Muscle of leg (tissue), 11 donors: Measurements from ENCODE around the gene SEZ6L. TPM values are rescaled to one million over a fixed set of nuclear protein-coding genes. Genes with fewer than 3 reads are reported as not detected.

Experiments used
- DNase-seq: peaks from one replicate; pipeline ENCODE4 v3.0.0; 2013
- H3K27ac ChIP-seq: one replicate; pipeline ENCODE4 v1.5.1; 2013; ENCODE audit warnings: mild to moderate bottlenecking, low read length, control low read depth
- H3K27me3 ChIP-seq: one replicate; pipeline ENCODE4 v1.6.1; 2013; ENCODE audit warnings: low read length; ENCODE audit not compliant: control insufficient read depth, insufficient read depth
- H3K36me3 ChIP-seq: one replicate; pipeline ENCODE4 v1.6.1; 2013; ENCODE audit warnings: low read length; ENCODE audit not compliant: control insufficient read depth, insufficient read depth
- H3K4me1 ChIP-seq: one replicate; pipeline ENCODE4 v1.6.1; 2013; ENCODE audit warnings: low read length; ENCODE audit not compliant: control insufficient read depth, insufficient read depth
- H3K4me3 ChIP-seq: one replicate; pipeline ENCODE4 v1.5.1; 2013; ENCODE audit warnings: low read length, control low read depth
- H3K9me3 ChIP-seq: replicated peaks from 2 replicates; pipeline ENCODE4 v1.6.1; 2013; ENCODE audit warnings: low read depth, low read length; ENCODE audit not compliant: control insufficient read depth
- WGBS: methylation state at CpG from one replicate; pipeline ENCODE4 v1.1.5; 2013; ENCODE audit warnings: missing lambda C conversion rate; ENCODE audit not compliant: insufficient coverage; 5-methylcytosine and 5-hydroxymethylcytosine counted together
- polyA plus RNA-seq, 8 donors: library from polyadenylated mRNA; unstranded; fragments of 120-200 nt; gene quantifications; one replicate each; pipeline versions ENCODE4 v1.2.1 to v1.2.3, GENCODE V29; 2013; ENCODE audit warnings: inconsistent platforms in 1 of 8, low replicate concordance in 1 of 8; ENCODE audit not compliant: insufficient read length in 8 of 8, insufficient read depth in 1 of 8
- total RNA-seq: library from RNA; stranded (reverse); fragments of 120-200 nt; gene quantifications from one replicate; pipeline ENCODE4 v1.2.4, GENCODE V29; 2013

SEZ6L gene
- total and polyA plus RNA-seq, 9 donors = 0.17 to 0.86 (median 0.37) TPM

DNA sequence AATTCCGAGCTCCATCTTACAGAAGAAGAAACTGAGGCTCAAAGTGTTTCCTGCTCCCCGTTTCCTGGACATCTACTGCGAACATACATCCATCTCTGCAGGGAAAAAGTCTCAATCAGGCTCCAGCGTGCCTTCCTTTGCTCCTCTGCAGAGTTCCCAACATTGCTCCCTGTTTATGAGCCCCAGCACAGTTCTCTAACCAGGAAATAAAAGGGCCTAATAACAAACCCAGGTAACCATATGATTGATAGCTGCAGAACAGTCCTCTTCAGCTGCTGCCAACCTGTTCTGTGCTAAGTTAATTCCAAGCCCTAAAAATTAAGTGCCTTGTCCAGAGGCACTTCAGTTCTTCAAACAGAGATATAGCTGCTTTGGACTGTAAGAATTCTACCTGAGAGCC lies 154.9 kb downstream of the SEZ6L start:
- peaks cover 6% of the 10 kb centered on the region for H3K4me1 ChIP-seq
- no peak for DNase-seq
- no peak overlapping the region for H3K27ac ChIP-seq
- H3K36me3 ChIP-seq = no peaks in the 10 kb centered on the region
- no peaks in the 10 kb centered on the region for H3K9me3 ChIP-seq
- peaks cover 10% of the 10 kb centered on the region for H3K27me3 ChIP-seq
- 52% methylated on average over 3 of the region's 4 CpGs for WGBS
- no peak overlapping the region for H3K4me3 ChIP-seq

DNA sequence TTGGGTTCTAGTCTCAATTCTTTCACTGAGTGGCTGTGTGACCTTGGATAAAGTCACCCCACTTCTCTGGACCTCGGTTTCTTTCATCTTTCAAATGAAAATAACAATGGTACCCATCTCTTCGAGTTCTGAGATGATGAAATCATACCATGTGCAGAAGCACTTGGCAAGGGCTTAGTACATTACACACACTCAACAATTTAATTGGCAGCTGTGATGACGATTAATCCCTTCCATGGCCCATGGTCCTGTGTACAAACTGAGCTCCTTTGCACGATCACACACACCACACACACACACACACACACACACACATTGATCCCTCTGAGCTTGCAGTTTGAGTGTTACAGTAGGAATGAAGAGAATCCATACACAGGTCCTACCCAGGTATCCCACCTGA lies 156.4 kb downstream of the SEZ6L start:
- WGBS = 61% methylated on average over 3 of the region's 4 CpGs
- Histone ChIP-seq H3K4me3 (no peak overlapping the region), H3K4me1 (peaks cover 6% of the 10 kb centered on the region), H3K27ac (no peak overlapping the region), H3K9me3 (no peaks in the 10 kb centered on the region), H3K36me3 (no peaks in the 10 kb centered on the region), H3K27me3 (peaks cover 10% of the 10 kb centered on the region)
- no peak for DNase-seq

DNA sequence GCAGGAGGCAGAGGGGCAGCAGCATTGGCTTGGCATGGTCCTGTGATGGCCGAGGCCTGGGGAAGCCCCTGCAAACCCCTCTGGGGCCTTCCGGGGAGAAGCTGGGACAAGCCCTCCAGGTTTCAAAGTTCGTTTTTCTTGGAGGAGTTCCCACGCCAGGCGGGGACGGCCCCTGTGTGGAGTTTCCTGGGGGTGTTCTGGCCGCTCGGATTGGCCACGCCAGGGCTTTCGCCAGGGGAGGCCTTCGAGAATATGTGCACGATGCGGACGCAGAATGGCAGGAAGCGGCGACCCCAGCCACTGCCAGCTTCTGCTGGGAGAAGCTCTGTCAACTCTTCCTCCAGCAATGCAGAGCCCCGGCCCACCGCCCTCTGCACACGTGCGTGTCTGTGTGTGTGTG lies 157.5 kb downstream of the SEZ6L start:
- H3K27ac ChIP-seq = no peak overlapping the region

DNA sequence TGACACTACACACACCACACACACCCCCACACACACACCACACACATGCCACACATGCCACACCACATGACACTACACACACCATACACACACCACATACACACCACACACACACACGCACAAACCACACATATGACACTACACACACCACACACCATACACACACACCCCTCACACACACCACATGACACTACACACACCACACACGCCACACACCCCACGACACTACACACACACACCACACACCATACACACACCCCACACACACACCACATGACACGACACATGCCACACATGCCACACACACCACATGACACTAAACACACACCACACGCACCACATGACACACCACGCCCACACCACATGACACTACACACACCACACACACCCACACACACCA lies 158.0 kb downstream of the SEZ6L start:
- no peaks in the 10 kb centered on the region for H3K9me3 ChIP-seq
- 73% methylated on average over 6 of the region's 6 CpGs for WGBS
- no peak overlapping the region for H3K4me3 ChIP-seq
- no peaks in the 10 kb centered on the region for H3K4me1 ChIP-seq
- H3K27ac ChIP-seq = no peak overlapping the region
- DNase-seq = no peak
- H3K27me3 ChIP-seq = peaks cover 10% of the 10 kb centered on the region
- no peaks in the 10 kb centered on the region for H3K36me3 ChIP-seq

More for the DNA sequence above, 157.5 kb downstream of the SEZ6L start:
- Histone ChIP-seq H3K4me1 (no peaks in the 10 kb centered on the region), H3K36me3 (no peaks in the 10 kb centered on the region), H3K9me3 (no peaks in the 10 kb centered on the region), H3K4me3 (no peak overlapping the region), H3K27me3 (peaks cover 10% of the 10 kb centered on the region)
- DNase-seq = no peak
- WGBS = 66% methylated on average over 13 of the region's 20 CpGs

DNA sequence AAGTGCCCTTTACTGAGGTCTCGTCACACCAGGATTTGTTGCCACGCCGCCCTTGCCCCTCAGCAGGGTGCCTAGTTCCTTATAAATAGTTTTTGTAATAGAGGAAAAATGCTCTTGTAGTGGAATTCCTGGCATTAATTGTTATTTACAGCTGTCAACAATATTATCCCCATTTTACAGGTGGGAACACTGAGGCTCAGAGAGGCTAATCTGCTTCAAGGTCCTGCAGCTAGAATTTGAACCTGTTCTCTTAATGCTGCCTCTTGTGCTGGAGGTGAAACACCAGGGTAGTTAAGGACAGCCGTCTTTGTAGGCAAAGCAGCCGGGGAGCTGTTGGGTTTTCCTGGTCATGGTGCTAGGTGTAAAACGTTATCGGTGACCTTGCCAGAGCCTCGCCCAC lies 159.0 kb downstream of the SEZ6L start:
- no peaks in the 10 kb centered on the region for H3K36me3 ChIP-seq
- H3K4me3 ChIP-seq = no peak overlapping the region
- DNase-seq = no peak
- no peaks in the 10 kb centered on the region for H3K4me1 ChIP-seq
- no peak overlapping the region for H3K27ac ChIP-seq
- WGBS = 72% methylated on average over 6 of the region's 8 CpGs
- H3K9me3 ChIP-seq = no peaks in the 10 kb centered on the region
- peaks cover 7% of the 10 kb centered on the region for H3K27me3 ChIP-seq

DNA sequence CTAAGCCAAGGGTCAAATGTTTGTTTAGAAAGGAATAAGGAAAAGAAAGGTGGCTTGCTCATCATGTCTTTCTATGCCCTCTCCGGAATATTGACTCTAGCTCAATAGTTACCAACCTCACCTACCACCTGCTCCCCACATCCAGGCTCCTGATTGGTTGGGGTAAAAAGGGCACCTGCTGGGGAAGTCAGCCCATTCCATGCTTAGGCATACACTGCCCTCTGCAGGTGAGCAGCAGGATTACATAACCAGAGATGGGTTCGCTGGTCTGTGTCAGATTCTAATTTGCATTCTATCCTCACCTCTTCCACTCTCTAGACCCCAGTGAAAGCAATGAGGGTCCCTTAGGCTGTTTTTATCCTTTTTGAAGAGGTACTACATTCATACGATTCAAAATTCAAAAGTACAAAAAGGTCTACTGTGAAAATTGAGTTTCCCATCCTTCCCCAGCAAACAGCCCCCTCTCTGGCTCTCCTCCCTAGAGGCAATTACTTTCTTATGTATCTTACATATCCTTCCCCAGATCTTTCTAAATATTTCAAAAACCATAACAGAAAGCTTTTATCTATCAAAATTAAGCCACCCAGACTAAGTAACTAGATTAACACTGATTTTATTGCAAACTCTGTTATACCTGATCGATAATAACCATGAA lies 161.8 kb downstream of the SEZ6L start:
- WGBS = 0% methylated on average over 1 of the region's 4 CpGs
- no peak overlapping the region for H3K27ac ChIP-seq
- H3K9me3 ChIP-seq = no peaks in the 10 kb centered on the region
- peaks cover 14% of the 10 kb centered on the region for H3K27me3 ChIP-seq
- H3K4me1 ChIP-seq = no peaks in the 10 kb centered on the region
- peak; percentile 19 for DNase-seq
- H3K4me3 ChIP-seq = no peak overlapping the region
- H3K36me3 ChIP-seq = no peaks in the 10 kb centered on the region

DNA sequence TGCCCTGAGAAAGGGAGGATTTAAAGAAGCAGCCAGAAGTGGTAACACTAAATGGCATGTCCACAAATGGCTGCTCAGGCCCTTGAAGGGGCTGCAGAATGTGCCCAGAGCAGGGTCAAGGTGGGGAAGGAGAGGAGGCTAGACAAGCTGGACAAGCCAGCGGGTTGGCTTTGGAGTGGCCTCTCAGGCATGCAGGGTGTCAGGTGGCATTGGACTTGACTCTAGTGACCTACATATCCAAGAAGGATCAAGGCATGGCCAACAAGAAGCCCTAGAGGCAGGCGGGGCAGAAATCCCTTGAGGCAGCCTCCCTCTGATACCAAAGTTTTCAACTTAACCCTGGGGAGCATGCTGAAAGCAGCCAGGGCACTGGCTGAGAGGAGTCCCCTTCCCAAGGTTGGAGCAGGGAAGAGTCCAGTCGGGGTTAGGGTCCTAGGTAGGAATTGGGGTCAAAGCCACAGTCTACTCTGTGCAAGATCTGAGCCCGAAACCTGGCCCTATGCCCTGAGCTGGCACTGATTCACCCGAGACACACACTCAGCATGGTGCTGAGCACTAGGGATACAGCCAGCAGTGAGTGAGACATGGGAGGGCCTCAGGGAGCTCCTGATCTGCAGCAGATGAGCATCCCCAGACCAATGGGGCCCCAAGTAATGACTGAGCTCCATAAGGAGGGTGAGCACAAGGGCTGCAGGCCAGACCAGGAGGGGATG lies 164.0 kb downstream of the SEZ6L start:
- no peaks in the 10 kb centered on the region for H3K36me3 ChIP-seq
- peaks cover 14% of the 10 kb centered on the region for H3K27me3 ChIP-seq
- H3K4me3 ChIP-seq = no peak overlapping the region
- H3K27ac ChIP-seq = no peak overlapping the region
- H3K9me3 ChIP-seq = no peaks in the 10 kb centered on the region
- H3K4me1 ChIP-seq = no peaks in the 10 kb centered on the region
- DNase-seq = no peak
- WGBS = 73% methylated on average over 5 of the region's 5 CpGs

DNA sequence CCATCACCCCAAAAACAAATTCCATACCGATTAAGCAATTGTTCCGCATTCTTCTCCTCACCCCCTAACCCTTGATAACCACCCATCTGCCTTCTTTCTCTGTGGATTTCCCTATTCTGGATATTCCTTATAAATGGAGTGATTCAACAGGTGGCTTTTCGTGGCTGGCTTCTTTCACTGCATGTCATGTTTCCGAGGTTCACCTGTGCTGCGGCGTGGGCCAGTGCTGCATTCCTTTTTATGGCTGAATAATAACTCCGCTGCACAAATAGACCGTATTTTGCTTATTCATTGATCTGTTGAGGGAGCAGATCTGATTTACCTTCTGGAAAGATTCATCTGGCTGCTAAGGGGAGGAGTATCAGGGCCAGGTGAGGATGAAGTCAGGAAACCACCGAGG lies 165.0 kb downstream of the SEZ6L start:
- no peak overlapping the region for H3K4me3 ChIP-seq
- no peaks in the 10 kb centered on the region for H3K4me1 ChIP-seq
- H3K36me3 ChIP-seq = no peaks in the 10 kb centered on the region
- DNase-seq = no peak
- H3K27ac ChIP-seq = no peak overlapping the region
- WGBS = 44% methylated on average over 1 of the region's 9 CpGs
- H3K27me3 ChIP-seq = peaks cover 11% of the 10 kb centered on the region
- no peaks in the 10 kb centered on the region for H3K9me3 ChIP-seq

DNA sequence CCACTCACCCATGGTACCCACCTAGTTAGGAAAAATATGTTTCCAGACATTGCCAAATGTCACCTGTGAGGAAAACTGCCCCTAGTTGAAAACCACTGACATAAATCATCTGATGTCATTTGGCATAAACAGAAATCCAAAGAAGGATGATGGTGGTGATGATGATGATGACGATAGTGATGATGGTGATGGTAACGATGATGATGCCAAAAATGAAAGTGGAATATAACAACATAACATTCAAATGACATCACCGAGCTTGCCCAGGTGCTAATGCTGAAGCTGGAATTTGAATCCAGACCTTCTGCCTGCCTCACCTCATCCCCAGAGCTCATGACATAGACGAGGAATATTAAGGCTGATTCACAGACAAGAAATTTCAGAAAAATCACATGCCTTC lies 167.5 kb downstream of the SEZ6L start:
- H3K27ac ChIP-seq = no peak overlapping the region
- no peaks in the 10 kb centered on the region for H3K4me1 ChIP-seq
- H3K27me3 ChIP-seq = peaks cover 11% of the 10 kb centered on the region
- H3K36me3 ChIP-seq = no peaks in the 10 kb centered on the region
- no CpG with 5 or more reads among the region's 4 CpGs for WGBS
- DNase-seq = no peak
- H3K9me3 ChIP-seq = no peaks in the 10 kb centered on the region
- no peak overlapping the region for H3K4me3 ChIP-seq

DNA sequence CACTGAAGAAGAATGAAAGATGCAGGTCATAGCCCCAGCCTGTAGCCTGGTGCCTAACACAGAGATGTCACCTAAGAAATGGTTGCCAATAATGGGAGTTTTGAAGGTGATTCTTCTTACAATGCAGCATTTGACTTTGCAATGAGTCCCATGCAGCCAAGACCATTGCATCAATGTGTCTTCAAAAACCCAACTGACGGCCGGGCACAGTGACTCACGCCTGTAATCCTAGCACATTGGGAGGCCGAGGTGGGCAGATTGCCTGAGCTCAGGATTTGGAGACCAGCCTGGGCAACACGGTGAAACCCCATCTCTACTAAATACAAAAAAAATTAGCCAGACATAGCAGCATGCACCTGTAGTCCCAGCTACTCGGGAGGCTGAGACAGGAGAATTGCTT lies 170.5 kb downstream of the SEZ6L start:
- Histone ChIP-seq H3K36me3 (no peaks in the 10 kb centered on the region), H3K4me1 (no peaks in the 10 kb centered on the region), H3K27me3 (peaks cover 1% of the 10 kb centered on the region), H3K9me3 (no peaks in the 10 kb centered on the region), H3K4me3 (no peak overlapping the region), H3K27ac (no peak overlapping the region)
- DNase-seq = no peak
- 73% methylated on average over 5 of the region's 6 CpGs for WGBS
